T-cell (primary cell): ENCODE measurements around the gene TFCP2L1. TPM values are rescaled to one million over a fixed set of nuclear protein-coding genes. Genes with fewer than 3 reads are reported as not detected.
"Not testable (repeated sequence)": the region's sequence is repeated elsewhere in the genome, so short reads cannot be mapped to it uniquely, and the experiment has no call there.

Experiments used
- ATAC-seq, 4 experiments: fragments of 200-7000 bp in 3 of 4; fragments of 150-1000 bp in 1 of 4; cut with Tn5 transposase; replicated peaks in 1 of 4; 1 replicate in 3 of 4; 2 replicates in 1 of 4; pipeline ENCODE4 v1.10.0; 2021; ENCODE audit warnings: moderate library complexity in 3 of 4, mild to moderate bottlenecking in 2 of 4, moderate number of reproducible peaks in 1 of 4
- CTCF ChIA-PET, 2 donors: fragments of 300-600 bp; sonication (Branson Sonifier 250); formaldehyde crosslinking; loops; one replicate each; lab custom pipeline; 2022; ENCODE audit warnings: antibody characterized with exemption in 2 of 2; lab: Charles Lee
- POLR2A ChIA-PET, 2 donors: fragments of 300-600 bp; sonication (Branson Sonifier 250); formaldehyde crosslinking; loops; one replicate each; lab custom pipeline; 2022; ENCODE audit warnings: antibody characterized with exemption in 2 of 2; lab: Charles Lee
- DNase-seq, 35 experiments: peaks; one replicate each; pipeline versions ENCODE4 v3.0.0 to v3.0.0-alpha.2; 2013 to 2023
- H3K27ac ChIP-seq: one replicate; pipeline ENCODE4 v1.5.1; 2013; ENCODE audit warnings: low read length
- H3K27me3 ChIP-seq, 2 experiments: replicated peaks in 1 of 2; 1 replicate in 1 of 2; 2 replicates in 1 of 2; pipeline versions ENCODE4 v1.6.1 to v1.7.0; 2013; ENCODE audit warnings: low read length in 1 of 2, mixed read lengths in 1 of 2; ENCODE audit not compliant: control insufficient read depth in 2 of 2, insufficient read depth in 2 of 2; ENCODE audit errors: extremely low read depth in 1 of 2
- H3K36me3 ChIP-seq, 2 donors: 1 replicate in 1 of 2; 2 replicates in 1 of 2; pipeline versions ENCODE4 v1.6.1 to v1.7.0; 2013; ENCODE audit warnings: low read length in 1 of 2; ENCODE audit not compliant: control insufficient read depth in 2 of 2, insufficient read depth in 1 of 2; ENCODE audit errors: extremely low read depth in 1 of 2
- H3K4me1 ChIP-seq, 2 experiments: 1 replicate in 1 of 2; 2 replicates in 1 of 2; pipeline versions ENCODE4 v1.6.1 to v1.7.0; 2013; ENCODE audit warnings: low read length in 2 of 2, mixed read lengths in 1 of 2; ENCODE audit not compliant: insufficient read depth in 2 of 2, control insufficient read depth in 1 of 2; ENCODE audit errors: extremely low read depth in 1 of 2
- H3K4me3 ChIP-seq, 2 donors: 1 replicate in 1 of 2; 2 replicates in 1 of 2; pipeline versions ENCODE4 v1.5.1 to v1.7.0; 2013; ENCODE audit warnings: mild to moderate bottlenecking in 2 of 2, low read length in 1 of 2, moderate library complexity in 1 of 2; ENCODE audit not compliant: control insufficient read depth in 1 of 2; ENCODE audit errors: extremely low read depth in 1 of 2
- H3K9me3 ChIP-seq: 2 replicates; pipeline ENCODE4 v1.7.0; 2013
- H3K27ac Mint-ChIP-seq, 2 donors: one replicate each; pipeline ENCODE4 v1.8.0; 2020 to 2021; ENCODE audit warnings: mild to moderate bottlenecking in 2 of 2, mixed read lengths in 2 of 2
- H3K27me3 Mint-ChIP-seq, 2 donors: one replicate each; pipeline ENCODE4 v1.8.0; 2021 to 2022; ENCODE audit warnings: mixed read lengths in 2 of 2
- H3K36me3 Mint-ChIP-seq: one replicate; pipeline ENCODE4 v1.8.0; 2021; ENCODE audit warnings: mixed read lengths
- H3K4me1 Mint-ChIP-seq, 3 donors: one replicate each; pipeline ENCODE4 v1.8.0; 2020 to 2022; ENCODE audit warnings: mixed read lengths in 3 of 3, mild to moderate bottlenecking in 1 of 3
- H3K4me3 Mint-ChIP-seq, 3 donors: one replicate each; pipeline ENCODE4 v1.8.0; 2020 to 2022; ENCODE audit warnings: mild to moderate bottlenecking in 3 of 3, mixed read lengths in 3 of 3, moderate library complexity in 3 of 3
- H3K9me3 Mint-ChIP-seq, 3 donors: one replicate each; pipeline ENCODE4 v1.8.0; 2020 to 2022; ENCODE audit warnings: mixed read lengths in 3 of 3
- WGBS: methylation state at CpG from one replicate; pipeline ENCODE4 v1.1.5; 2013; ENCODE audit warnings: missing lambda C conversion rate; ENCODE audit not compliant: insufficient coverage; 5-methylcytosine and 5-hydroxymethylcytosine counted together
- total RNA-seq, 35 experiments: library from RNA in 6 of 35; stranded (reverse) in 6 of 35; fragments of 120-200 nt in 1 of 35; gene quantifications; one replicate each; pipeline versions ENCODE4 v1.2.1 to v1.2.4 and lab custom pipeline; 2013 to 2026

Gene TFCP2L1
- total RNA-seq, 5 donors from 2014 or later (not counting 1 experiment from before 2014, with no cell fraction given), result 0.18 to 1.0 (median 0.70) TPM

DNA sequence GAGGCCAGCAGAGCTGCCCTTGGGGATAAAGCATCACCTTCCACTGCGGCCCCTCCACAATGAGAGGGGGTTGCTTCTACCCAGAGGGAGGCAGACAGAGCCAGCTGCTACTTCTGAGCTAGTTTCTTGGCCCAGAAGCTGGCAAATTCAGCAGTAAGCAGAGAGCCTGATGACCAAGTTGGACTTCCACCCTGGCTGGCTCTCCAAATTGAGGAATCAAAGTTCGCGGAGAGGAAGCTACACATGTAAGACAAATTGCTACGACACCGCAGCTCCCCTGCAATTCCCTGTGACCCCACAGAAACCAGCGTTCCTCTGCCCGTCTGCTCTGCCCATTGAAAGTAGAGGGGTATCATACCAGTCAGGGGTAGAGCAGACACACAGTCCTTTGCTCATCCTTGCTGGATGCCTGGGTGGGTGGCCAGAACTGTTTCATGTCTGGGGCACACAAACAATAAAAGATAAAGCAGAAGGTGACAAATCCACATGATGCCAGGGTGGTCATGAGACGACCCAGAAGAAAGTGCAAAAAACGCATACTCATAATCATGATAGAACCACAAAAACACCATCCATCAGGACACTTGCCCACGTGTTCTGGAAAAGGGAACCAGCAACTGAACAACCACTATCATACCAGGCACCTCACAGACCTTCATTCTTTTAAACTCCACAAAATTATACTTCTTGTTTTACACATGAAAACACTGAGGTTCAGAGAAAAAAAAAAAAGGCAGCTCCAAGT is 5.4 kb downstream of the TFCP2L1 start:
- POLR2A ChIA-PET, result no interaction called here
- Mint-ChIP-seq H3K27me3 (peaks cover 26 to 32% of the 10 kb centered on the region in 2 donors), H3K4me1 (peaks cover 0 to 7% (median 6%) of the 10 kb centered on the region in 3 donors), H3K9me3 (no peaks in the 10 kb centered on the region), H3K4me3 (no peak overlapping the region), H3K36me3 (no peaks in the 10 kb centered on the region), H3K27ac (no peak overlapping the region)
- DNase-seq (no peak), ATAC-seq (no peak)
- Histone ChIP-seq H3K9me3 (no peaks in the 10 kb centered on the region), H3K36me3 (no peaks in the 10 kb centered on the region), H3K4me1 (no peaks in the 10 kb centered on the region), H3K27ac (no peak overlapping the region), H3K27me3 (peaks cover 5 to 29% of the 10 kb centered on the region in 2 experiments), H3K4me3 (no peak overlapping the region)
- 100% methylated on average over 1 of the region's 10 CpGs for WGBS
- CTCF ChIA-PET, result interaction anchor here in 1 of 2 donors (0.6 kb wide), 2 partner anchors 36 to 1613 kb away, joined by 3 read pairs; no protein-coding TSS in a partner anchor

DNA sequence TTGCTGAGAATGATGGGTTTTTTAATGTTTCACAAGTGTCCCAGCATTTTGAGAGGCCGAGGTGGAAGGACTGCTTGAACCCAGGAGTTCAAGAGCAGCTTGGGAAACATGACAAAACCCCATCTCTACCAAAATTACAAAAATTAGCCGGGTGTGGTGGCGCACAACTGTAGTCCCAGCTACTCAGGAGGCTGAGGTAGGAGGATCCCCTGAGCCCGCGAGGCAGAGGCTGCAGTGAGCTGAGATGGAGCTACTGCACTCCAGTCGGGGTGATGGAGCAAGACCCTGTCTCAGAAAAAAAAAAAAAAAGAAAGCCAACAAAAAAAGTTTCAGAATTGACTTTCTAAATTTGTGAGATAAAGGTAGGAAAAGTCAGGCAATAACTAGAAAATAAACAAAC is 8.7 kb downstream of the TFCP2L1 start:
- Histone ChIP-seq H3K27ac (no peak overlapping the region), H3K36me3 (no peaks in the 10 kb centered on the region), H3K4me1 (no peaks in the 10 kb centered on the region), H3K4me3 (no peak overlapping the region), H3K27me3 (peaks cover 0 to 12% of the 10 kb centered on the region in 2 experiments), H3K9me3 (no peaks in the 10 kb centered on the region)
- Mint-ChIP-seq H3K27ac (no peak overlapping the region), H3K36me3 (no peaks in the 10 kb centered on the region), H3K9me3 (no peaks in the 10 kb centered on the region), H3K4me1 (no peaks in the 10 kb centered on the region), H3K4me3 (no peak overlapping the region), H3K27me3 (peaks cover 9 to 10% of the 10 kb centered on the region in 2 donors)
- no peak for DNase-seq
- no peak for ATAC-seq
- no CpG with 5 or more reads among the region's 6 CpGs for WGBS
- ChIA-PET POLR2A (no interaction called here), CTCF (no interaction called here)

DNA sequence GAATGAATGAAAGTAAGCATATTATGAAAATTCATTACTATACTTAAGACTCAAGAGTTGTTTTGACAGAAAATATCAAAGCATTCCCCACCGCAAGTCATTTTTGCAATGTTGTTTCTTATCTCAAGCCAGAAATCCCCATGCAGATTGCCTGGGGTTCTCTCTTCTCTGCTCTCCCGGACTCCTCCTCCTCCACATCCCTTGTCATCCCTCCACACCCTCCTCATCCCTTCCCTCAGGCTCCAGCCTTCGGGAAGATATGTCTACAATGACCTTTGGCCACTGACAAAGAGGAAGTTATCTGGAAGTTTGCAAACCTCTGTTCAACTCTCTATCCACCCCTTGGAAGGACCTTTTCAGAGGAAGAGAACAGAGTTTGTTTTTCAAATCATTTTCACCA is 11.9 kb downstream of the TFCP2L1 start:
- Histone ChIP-seq H3K27me3 (no peaks in the 10 kb centered on the region), H3K27ac (no peak overlapping the region), H3K4me1 (no peaks in the 10 kb centered on the region), H3K36me3 (no peaks in the 10 kb centered on the region), H3K4me3 (no peak overlapping the region), H3K9me3 (no peaks in the 10 kb centered on the region)
- H3K36me3 Mint-ChIP-seq, result no peaks in the 10 kb centered on the region
- peaks cover 4% of the 10 kb centered on the region in 2 donors for H3K27me3 Mint-ChIP-seq
- no peaks in the 10 kb centered on the region for H3K4me1 Mint-ChIP-seq
- ATAC-seq (no peak), DNase-seq (no peak)
- no peak overlapping the region for H3K27ac Mint-ChIP-seq
- ChIA-PET POLR2A (no interaction called here), CTCF (no interaction called here)
- no CpG with 5 or more reads among the region's 3 CpGs for WGBS
- no peak overlapping the region for H3K4me3 Mint-ChIP-seq
- H3K9me3 Mint-ChIP-seq, result no peaks in the 10 kb centered on the region

DNA sequence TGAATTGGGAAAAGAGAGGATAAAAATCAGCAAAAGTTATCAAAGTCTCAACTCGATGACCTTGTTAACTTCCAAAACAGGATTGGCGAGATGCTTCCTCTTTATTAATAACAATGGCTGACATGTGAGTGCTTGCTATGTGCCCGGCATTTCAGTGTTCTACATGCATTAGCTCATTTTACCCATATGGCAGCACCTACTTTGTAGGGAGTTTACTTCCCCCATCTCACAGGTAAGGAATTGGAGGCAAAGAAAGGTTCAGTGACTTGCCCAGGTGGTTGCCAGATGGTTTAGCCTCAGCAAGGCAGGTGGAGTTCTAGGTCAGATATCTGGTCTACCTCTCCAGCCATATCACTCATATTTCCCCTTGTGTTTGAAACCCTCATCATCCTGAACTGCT is 12.4 kb downstream of the TFCP2L1 start:
- H3K9me3 Mint-ChIP-seq, result no peaks in the 10 kb centered on the region
- no CpG with 5 or more reads among the region's 3 CpGs for WGBS
- H3K27ac ChIP-seq, result no peak overlapping the region
- H3K36me3 ChIP-seq, result no peaks in the 10 kb centered on the region
- H3K4me3 ChIP-seq, result no peak overlapping the region
- DNase-seq (no peak), ATAC-seq (no peak)
- H3K4me1 ChIP-seq, result no peaks in the 10 kb centered on the region
- H3K27me3 ChIP-seq, result no peaks in the 10 kb centered on the region
- no peaks in the 10 kb centered on the region for H3K36me3 Mint-ChIP-seq
- CTCF ChIA-PET, result no interaction called here
- POLR2A ChIA-PET, result no interaction called here
- no peaks in the 10 kb centered on the region for H3K9me3 ChIP-seq
- peaks cover 4% of the 10 kb centered on the region in 2 donors for H3K27me3 Mint-ChIP-seq
- H3K27ac Mint-ChIP-seq, result no peak overlapping the region
- no peaks in the 10 kb centered on the region for H3K4me1 Mint-ChIP-seq
- H3K4me3 Mint-ChIP-seq, result no peak overlapping the region

DNA sequence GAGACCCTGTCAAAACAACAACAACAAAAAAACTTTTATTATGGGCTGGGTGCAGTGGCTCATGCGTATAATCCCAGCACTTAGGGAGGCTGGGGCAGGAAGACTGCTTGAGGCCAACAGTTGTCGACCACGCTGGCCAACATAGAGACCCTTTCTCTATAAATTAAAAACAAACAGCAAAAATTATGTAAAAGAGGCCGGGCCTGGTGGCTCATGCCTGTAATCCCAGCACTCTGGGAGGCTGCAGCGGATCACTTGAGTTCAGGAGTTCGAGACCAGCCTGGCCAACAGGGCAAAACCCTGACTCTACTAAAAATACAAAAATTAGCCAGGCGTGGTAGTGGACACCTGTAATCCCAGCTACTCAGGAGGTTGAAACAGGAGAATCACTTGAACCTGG is 15.6 kb downstream of the TFCP2L1 start:
- H3K9me3 ChIP-seq, H3K4me3 Mint-ChIP-seq, CTCF ChIA-PET, H3K36me3 Mint-ChIP-seq, H3K4me3 ChIP-seq, POLR2A ChIA-PET, H3K27me3 ChIP-seq, H3K27me3 Mint-ChIP-seq, ATAC-seq, DNase-seq, H3K9me3 Mint-ChIP-seq, H3K27ac ChIP-seq, H3K27ac Mint-ChIP-seq, H3K4me1 Mint-ChIP-seq, H3K4me1 ChIP-seq, H3K36me3 ChIP-seq: not testable (repeated sequence)
- WGBS, result no CpG with 5 or more reads among the region's 7 CpGs

DNA sequence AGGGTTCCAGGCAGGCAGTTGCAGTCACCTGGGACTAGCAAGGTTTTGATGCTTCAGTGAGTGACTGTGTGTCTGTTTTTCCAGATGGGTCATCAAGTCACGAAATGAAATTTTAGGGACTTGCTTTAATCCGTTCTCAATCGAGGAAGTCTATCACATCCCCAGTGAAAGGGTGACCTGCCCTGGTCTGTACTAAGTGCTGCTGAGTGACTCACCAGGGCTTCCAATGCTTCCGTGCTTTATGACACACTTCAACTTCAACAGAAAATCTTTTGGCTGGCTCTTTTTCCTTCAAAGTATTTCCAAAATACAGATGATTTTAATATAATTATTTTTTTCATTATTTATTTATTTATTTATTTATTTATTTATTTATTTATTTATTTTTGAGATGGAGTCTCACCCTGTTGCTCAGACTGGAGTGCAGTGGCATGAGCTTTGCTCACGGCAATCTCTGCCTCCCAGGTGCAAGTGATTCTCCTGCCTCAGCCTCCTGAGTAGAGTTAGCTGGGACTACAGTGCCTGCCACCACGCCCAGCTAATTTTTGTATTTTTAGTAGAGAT is 18.4 kb downstream of the TFCP2L1 start:
- Histone ChIP-seq H3K4me3 (no peak overlapping the region), H3K27me3 (peaks cover 0 to 6% of the 10 kb centered on the region in 2 experiments), H3K36me3 (no peaks in the 10 kb centered on the region), H3K4me1 (no peaks in the 10 kb centered on the region), H3K27ac (no peak overlapping the region), H3K9me3 (no peaks in the 10 kb centered on the region)
- no peaks in the 10 kb centered on the region for H3K4me1 Mint-ChIP-seq
- CTCF ChIA-PET, result no interaction called here
- H3K27me3 Mint-ChIP-seq, result peaks cover 6 to 9% of the 10 kb centered on the region in 2 donors
- DNase-seq, result no peak
- H3K36me3 Mint-ChIP-seq, result no peaks in the 10 kb centered on the region
- H3K9me3 Mint-ChIP-seq, result no peaks in the 10 kb centered on the region
- WGBS, result 85% methylated on average over 4 of the region's 6 CpGs
- no peak overlapping the region for H3K27ac Mint-ChIP-seq
- ATAC-seq, result no peak
- POLR2A ChIA-PET, result no interaction called here
- H3K4me3 Mint-ChIP-seq, result no peak overlapping the region
